ENCODE data around the gene ARHGEF16.

The ARHGEF16 gene

GRCh38 chr1:3516911-3517675 lies 62.6 kb downstream of the ARHGEF16 start:
- Histone ChIP-seq H3K9ac (ENCODE audit: low read depth in 1 of 2, low read length in 2 of 2) (no peak overlapping the region), H3K27ac (ENCODE audit: low read depth in 2 of 2, low read length in 2 of 2) (no peak overlapping the region), H3K4me1 (ENCODE audit: control insufficient read depth in 2 of 2, insufficient read depth in 2 of 2, low read length in 2 of 2) (no peaks in the 10 kb centered on the region), H3K9me3 (ENCODE audit: control insufficient read depth in 2 of 2, low read length in 2 of 2) (no peaks in the 10 kb centered on the region), H3K27me3 (ENCODE audit: control insufficient read depth in 2 of 2, insufficient read depth in 2 of 2, low read length in 2 of 2) (no peaks in the 10 kb centered on the region), H3K36me3 (ENCODE audit: control insufficient read depth in 2 of 2, insufficient read depth in 2 of 2, low read length in 2 of 2) (no peaks in the 10 kb centered on the region), H3K4me3 (ENCODE audit: low read length in 2 of 2) (no peak overlapping the region)

GRCh38 chr1:3518256-3518655 lies 63.8 kb downstream of the ARHGEF16 start:
- no peak overlapping the region for H3K9ac ChIP-seq (ENCODE audit: low read depth in 1 of 2, low read length in 2 of 2)
- no peaks in the 10 kb centered on the region for H3K27me3 ChIP-seq (ENCODE audit: control insufficient read depth in 2 of 2, insufficient read depth in 2 of 2, low read length in 2 of 2)
- H3K4me3 ChIP-seq (ENCODE audit: low read length in 2 of 2), result no peak overlapping the region
- H3K9me3 ChIP-seq (ENCODE audit: control insufficient read depth in 2 of 2, low read length in 2 of 2), result no peaks in the 10 kb centered on the region
- no peaks in the 10 kb centered on the region for H3K4me1 ChIP-seq (ENCODE audit: control insufficient read depth in 2 of 2, insufficient read depth in 2 of 2, low read length in 2 of 2)
- H3K27ac ChIP-seq (ENCODE audit: low read depth in 2 of 2, low read length in 2 of 2), result no peak overlapping the region
- no peaks in the 10 kb centered on the region for H3K36me3 ChIP-seq (ENCODE audit: control insufficient read depth in 2 of 2, insufficient read depth in 2 of 2, low read length in 2 of 2)

GRCh38 chr1:3518756-3519155 lies 64.3 kb downstream of the ARHGEF16 start:
- H3K9ac ChIP-seq (ENCODE audit: low read depth in 1 of 2, low read length in 2 of 2), result no peak overlapping the region
- no peaks in the 10 kb centered on the region for H3K36me3 ChIP-seq (ENCODE audit: control insufficient read depth in 2 of 2, insufficient read depth in 2 of 2, low read length in 2 of 2)
- no peak overlapping the region for H3K27ac ChIP-seq (ENCODE audit: low read depth in 2 of 2, low read length in 2 of 2)
- no peak overlapping the region for H3K4me3 ChIP-seq (ENCODE audit: low read length in 2 of 2)
- H3K9me3 ChIP-seq (ENCODE audit: control insufficient read depth in 2 of 2, low read length in 2 of 2), result no peaks in the 10 kb centered on the region
- no peaks in the 10 kb centered on the region for H3K4me1 ChIP-seq (ENCODE audit: control insufficient read depth in 2 of 2, insufficient read depth in 2 of 2, low read length in 2 of 2)
- H3K27me3 ChIP-seq (ENCODE audit: control insufficient read depth in 2 of 2, insufficient read depth in 2 of 2, low read length in 2 of 2), result no peaks in the 10 kb centered on the region

- Histone ChIP-seq H3K9ac (ENCODE audit: low read depth in 1 of 2, low read length in 2 of 2) (no peak overlapping the region), H3K9me3 (ENCODE audit: control insufficient read depth in 2 of 2, low read length in 2 of 2) (no peaks in the 10 kb centered on the region), H3K36me3 (ENCODE audit: control insufficient read depth in 2 of 2, insufficient read depth in 2 of 2, low read length in 2 of 2) (no peaks in the 10 kb centered on the region), H3K4me1 (ENCODE audit: control insufficient read depth in 2 of 2, insufficient read depth in 2 of 2, low read length in 2 of 2) (no peaks in the 10 kb centered on the region), H3K27me3 (ENCODE audit: control insufficient read depth in 2 of 2, insufficient read depth in 2 of 2, low read length in 2 of 2) (no peaks in the 10 kb centered on the region), H3K4me3 (ENCODE audit: low read length in 2 of 2) (no peak overlapping the region), H3K27ac (ENCODE audit: low read depth in 2 of 2, low read length in 2 of 2) (no peak overlapping the region)
Measured at GRCh38 chr1:3519301-3519885, 64.9 kb downstream of the ARHGEF16 start.

- Histone ChIP-seq H3K9me3 (ENCODE audit: control insufficient read depth in 2 of 2, low read length in 2 of 2) (no peaks in the 10 kb centered on the region), H3K36me3 (ENCODE audit: control insufficient read depth in 2 of 2, insufficient read depth in 2 of 2, low read length in 2 of 2) (no peaks in the 10 kb centered on the region), H3K27ac (ENCODE audit: low read depth in 2 of 2, low read length in 2 of 2) (no peak overlapping the region), H3K4me1 (ENCODE audit: control insufficient read depth in 2 of 2, insufficient read depth in 2 of 2, low read length in 2 of 2) (no peaks in the 10 kb centered on the region), H3K4me3 (ENCODE audit: low read length in 2 of 2) (no peak overlapping the region), H3K27me3 (ENCODE audit: control insufficient read depth in 2 of 2, insufficient read depth in 2 of 2, low read length in 2 of 2) (no peaks in the 10 kb centered on the region), H3K9ac (ENCODE audit: low read depth in 1 of 2, low read length in 2 of 2) (no peak overlapping the region)
Measured at GRCh38 chr1:3520419-3521378, 66.2 kb downstream of the ARHGEF16 start.

- no peak overlapping the region for H3K9ac ChIP-seq (ENCODE audit: low read depth in 1 of 2, low read length in 2 of 2)
- H3K4me3 ChIP-seq (ENCODE audit: low read length in 2 of 2), result no peak overlapping the region
- no peaks in the 10 kb centered on the region for H3K27me3 ChIP-seq (ENCODE audit: control insufficient read depth in 2 of 2, insufficient read depth in 2 of 2, low read length in 2 of 2)
- H3K9me3 ChIP-seq (ENCODE audit: control insufficient read depth in 2 of 2, low read length in 2 of 2), result no peaks in the 10 kb centered on the region
- no peaks in the 10 kb centered on the region for H3K4me1 ChIP-seq (ENCODE audit: control insufficient read depth in 2 of 2, insufficient read depth in 2 of 2, low read length in 2 of 2)
- H3K36me3 ChIP-seq (ENCODE audit: control insufficient read depth in 2 of 2, insufficient read depth in 2 of 2, low read length in 2 of 2), result no peaks in the 10 kb centered on the region
- H3K27ac ChIP-seq (ENCODE audit: low read depth in 2 of 2, low read length in 2 of 2), result no peak overlapping the region
Measured at GRCh38 chr1:3521426-3521825, 67.0 kb downstream of the ARHGEF16 start.

- no peaks in the 10 kb centered on the region for H3K27me3 ChIP-seq (ENCODE audit: control insufficient read depth in 2 of 2, insufficient read depth in 2 of 2, low read length in 2 of 2)
- H3K9me3 ChIP-seq (ENCODE audit: control insufficient read depth in 2 of 2, low read length in 2 of 2), result no peaks in the 10 kb centered on the region
- H3K4me1 ChIP-seq (ENCODE audit: control insufficient read depth in 2 of 2, insufficient read depth in 2 of 2, low read length in 2 of 2), result no peaks in the 10 kb centered on the region
- no peak overlapping the region for H3K9ac ChIP-seq (ENCODE audit: low read depth in 1 of 2, low read length in 2 of 2)
- no peak overlapping the region for H3K27ac ChIP-seq (ENCODE audit: low read depth in 2 of 2, low read length in 2 of 2)
- no peaks in the 10 kb centered on the region for H3K36me3 ChIP-seq (ENCODE audit: control insufficient read depth in 2 of 2, insufficient read depth in 2 of 2, low read length in 2 of 2)
- no peak overlapping the region for H3K4me3 ChIP-seq (ENCODE audit: low read length in 2 of 2)
Measured at GRCh38 chr1:3522112-3522511, 67.6 kb downstream of the ARHGEF16 start.

- Histone ChIP-seq H3K27me3 (ENCODE audit: control insufficient read depth in 2 of 2, insufficient read depth in 2 of 2, low read length in 2 of 2) (no peaks in the 10 kb centered on the region), H3K36me3 (ENCODE audit: control insufficient read depth in 2 of 2, insufficient read depth in 2 of 2, low read length in 2 of 2) (no peaks in the 10 kb centered on the region), H3K4me3 (ENCODE audit: low read length in 2 of 2) (no peak overlapping the region), H3K4me1 (ENCODE audit: control insufficient read depth in 2 of 2, insufficient read depth in 2 of 2, low read length in 2 of 2) (no peaks in the 10 kb centered on the region), H3K9me3 (ENCODE audit: control insufficient read depth in 2 of 2, low read length in 2 of 2) (no peaks in the 10 kb centered on the region), H3K9ac (ENCODE audit: low read depth in 1 of 2, low read length in 2 of 2) (no peak overlapping the region), H3K27ac (ENCODE audit: low read depth in 2 of 2, low read length in 2 of 2) (no peak overlapping the region)
Measured at GRCh38 chr1:3522564-3523265, 68.2 kb downstream of the ARHGEF16 start.

GRCh38 chr1:3523980-3524379 lies 69.5 kb downstream of the ARHGEF16 start:
- Histone ChIP-seq H3K36me3 (ENCODE audit: control insufficient read depth in 2 of 2, insufficient read depth in 2 of 2, low read length in 2 of 2) (no peaks in the 10 kb centered on the region), H3K4me3 (ENCODE audit: low read length in 2 of 2) (no peak overlapping the region), H3K9ac (ENCODE audit: low read depth in 1 of 2, low read length in 2 of 2) (no peak overlapping the region), H3K27ac (ENCODE audit: low read depth in 2 of 2, low read length in 2 of 2) (no peak overlapping the region), H3K9me3 (ENCODE audit: control insufficient read depth in 2 of 2, low read length in 2 of 2) (no peaks in the 10 kb centered on the region), H3K4me1 (ENCODE audit: control insufficient read depth in 2 of 2, insufficient read depth in 2 of 2, low read length in 2 of 2) (peaks cover 0 to 1% of the 10 kb centered on the region in 2 donors), H3K27me3 (ENCODE audit: control insufficient read depth in 2 of 2, insufficient read depth in 2 of 2, low read length in 2 of 2) (no peaks in the 10 kb centered on the region)

Measured in mucosa of rectum (tissue), 2 donors.